Adipocyte (in vitro differentiated cells): ENCODE data around the gene NR4A1.

Source experiments
- DNase-seq: peaks from one replicate; pipeline ENCODE4 v3.0.0-alpha.2; 2015; ENCODE audit warnings: low read depth
- H3K27me3 ChIP-seq: replicated peaks from 2 replicates; pipeline ENCODE4 v1.7.0; 2013; ENCODE audit warnings: mild to moderate bottlenecking, low read length, moderate library complexity; ENCODE audit not compliant: control insufficient read depth, insufficient read depth
- H3K36me3 ChIP-seq: 2 replicates; pipeline ENCODE4 v1.7.0; 2013; ENCODE audit warnings: low read length, mild to moderate bottlenecking, moderate library complexity; ENCODE audit not compliant: control insufficient read depth, insufficient read depth, severe bottlenecking
- H3K4me1 ChIP-seq: 2 replicates; pipeline ENCODE4 v1.7.0; 2013; ENCODE audit warnings: mild to moderate bottlenecking, low read length, moderate library complexity; ENCODE audit not compliant: control insufficient read depth, insufficient read depth
- H3K4me3 ChIP-seq: 2 replicates; pipeline ENCODE4 v1.7.0; 2013; ENCODE audit warnings: mild to moderate bottlenecking, low read length, moderate library complexity
- H3K9ac ChIP-seq: 2 replicates; pipeline ENCODE4 v1.7.0; 2013; ENCODE audit warnings: mild to moderate bottlenecking, low read length, moderate library complexity
- H3K9me3 ChIP-seq: 2 replicates; pipeline ENCODE4 v1.7.0; 2013; ENCODE audit warnings: mild to moderate bottlenecking, low read length, moderate library complexity; ENCODE audit not compliant: control insufficient read depth

The NR4A1 gene

DNA sequence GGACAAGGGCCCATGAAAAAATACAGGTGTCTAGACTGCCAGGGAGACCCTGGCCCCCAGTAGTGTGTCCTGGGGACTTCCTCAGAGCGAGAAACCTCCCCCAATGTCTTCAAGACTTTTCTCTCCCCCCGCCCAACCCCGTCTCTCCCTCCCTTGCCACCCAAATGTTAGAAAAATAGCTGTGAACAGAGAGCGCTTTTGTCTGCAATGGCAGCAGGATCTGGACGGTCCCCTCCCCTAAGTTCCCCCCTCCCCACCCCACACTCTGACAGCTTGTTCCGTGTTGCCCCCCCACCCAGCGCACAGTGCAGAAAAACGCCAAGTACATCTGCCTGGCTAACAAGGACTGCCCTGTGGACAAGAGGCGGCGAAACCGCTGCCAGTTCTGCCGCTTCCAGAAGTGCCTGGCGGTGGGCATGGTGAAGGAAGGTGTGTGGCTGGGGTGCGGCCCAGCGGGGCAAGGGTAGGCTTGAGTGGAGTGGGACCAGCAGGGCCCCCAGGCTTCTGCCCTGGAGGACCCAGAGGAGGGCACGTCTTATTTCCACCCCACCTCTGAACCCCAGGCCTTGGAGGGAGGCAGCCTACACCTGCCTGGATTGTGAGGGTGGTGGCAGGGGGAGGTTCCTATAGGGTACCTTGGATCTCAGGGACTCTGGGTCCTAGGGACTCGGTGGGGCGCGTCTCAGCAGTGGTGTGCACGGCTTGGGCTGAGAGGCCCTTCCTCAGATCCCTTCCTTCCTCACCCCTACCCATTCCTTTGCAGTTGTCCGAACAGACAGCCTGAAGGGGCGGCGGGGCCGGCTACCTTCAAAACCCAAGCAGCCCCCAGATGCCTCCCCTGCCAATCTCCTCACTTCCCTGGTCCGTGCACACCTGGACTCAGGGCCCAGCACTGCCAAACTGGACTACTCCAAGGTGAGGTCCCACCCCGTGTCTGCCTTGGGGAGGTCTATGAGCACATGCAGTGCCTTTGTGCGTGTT lies 4.8 kb downstream of the NR4A1 start:
- Histone ChIP-seq H3K9me3 (no peaks in the 10 kb centered on the region), H3K36me3 (no peaks in the 10 kb centered on the region), H3K9ac (no peak overlapping the region), H3K4me3 (no peak overlapping the region), H3K27me3 (no peaks in the 10 kb centered on the region), H3K4me1 (peaks cover 15% of the 10 kb centered on the region)
- DNase-seq, result no peak

DNA sequence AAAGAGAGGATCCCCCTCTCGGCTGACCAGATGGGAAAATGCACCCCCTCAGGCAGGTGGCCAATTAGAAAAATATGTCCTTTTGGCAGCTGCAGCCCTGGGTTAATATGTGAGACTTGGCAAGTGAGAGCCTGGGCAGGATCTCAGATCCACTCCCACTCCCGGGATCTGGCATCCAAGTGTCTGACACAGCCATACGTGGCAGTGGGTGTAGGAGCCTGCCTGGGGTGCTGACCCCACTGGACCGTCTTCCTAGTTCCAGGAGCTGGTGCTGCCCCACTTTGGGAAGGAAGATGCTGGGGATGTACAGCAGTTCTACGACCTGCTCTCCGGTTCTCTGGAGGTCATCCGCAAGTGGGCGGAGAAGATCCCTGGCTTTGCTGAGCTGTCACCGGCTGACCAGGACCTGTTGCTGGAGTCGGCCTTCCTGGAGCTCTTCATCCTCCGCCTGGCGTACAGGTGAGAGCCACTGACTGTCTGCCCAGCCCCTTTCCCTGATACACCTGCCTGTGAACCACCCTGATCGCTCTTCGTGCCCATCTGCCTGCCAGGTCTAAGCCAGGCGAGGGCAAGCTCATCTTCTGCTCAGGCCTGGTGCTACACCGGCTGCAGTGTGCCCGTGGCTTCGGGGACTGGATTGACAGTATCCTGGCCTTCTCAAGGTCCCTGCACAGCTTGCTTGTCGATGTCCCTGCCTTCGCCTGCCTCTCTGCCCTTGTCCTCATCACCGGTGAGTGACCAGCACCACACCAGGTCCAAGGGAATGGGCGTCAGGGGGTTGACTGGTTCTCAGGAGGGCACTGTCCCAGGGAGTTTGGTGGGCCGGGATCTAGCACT lies 5.8 kb downstream of the NR4A1 start:
- Histone ChIP-seq H3K36me3 (no peaks in the 10 kb centered on the region), H3K9me3 (no peaks in the 10 kb centered on the region), H3K27me3 (no peaks in the 10 kb centered on the region), H3K4me3 (no peak overlapping the region), H3K9ac (no peak overlapping the region), H3K4me1 (peaks cover 9% of the 10 kb centered on the region)
- no peak for DNase-seq

DNA sequence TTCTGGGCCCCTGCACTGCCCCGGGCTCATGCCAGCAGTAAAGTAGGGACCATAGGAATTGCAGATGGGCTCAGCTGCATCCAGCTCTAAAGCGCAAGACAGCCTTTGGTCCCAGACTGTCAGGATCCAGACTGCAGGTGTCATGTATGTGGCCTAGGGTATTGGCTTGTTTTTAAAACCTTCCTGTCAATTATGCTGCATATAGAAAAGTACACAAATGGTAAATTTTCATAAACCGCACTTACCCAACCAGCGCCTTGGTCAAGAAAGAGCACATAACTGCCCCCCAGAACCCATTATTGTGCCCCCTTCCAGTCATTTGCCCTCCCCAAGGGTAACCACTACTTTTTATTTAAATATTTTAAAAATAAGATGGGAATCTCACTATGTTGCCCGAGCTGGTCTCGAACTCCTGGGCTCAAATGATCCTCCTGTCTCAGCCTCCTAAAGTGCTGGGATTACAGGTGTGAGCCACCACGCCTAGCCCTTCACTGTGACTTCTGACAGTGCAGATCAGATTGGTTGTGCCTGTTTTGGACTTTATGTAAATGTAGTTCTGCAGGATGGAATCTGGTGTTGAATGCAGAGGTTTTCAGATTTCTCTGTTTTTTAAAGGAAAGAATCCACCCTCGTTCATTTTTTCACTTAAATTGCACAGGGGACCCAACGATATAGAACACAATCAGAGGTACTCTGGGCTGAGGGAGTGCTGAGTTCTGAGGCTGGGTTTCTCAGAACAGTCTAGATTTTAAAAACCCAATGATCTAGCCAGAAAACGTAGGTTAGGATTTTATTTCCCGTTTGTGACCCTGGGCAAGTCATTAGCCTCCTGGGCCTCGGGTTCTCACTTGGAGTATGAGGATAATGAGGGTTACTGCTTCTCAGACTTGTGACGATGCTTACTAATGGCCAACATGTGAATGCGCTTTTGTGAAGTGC lies 6.7 kb downstream of the NR4A1 start:
- no peaks in the 10 kb centered on the region for H3K36me3 ChIP-seq
- no peaks in the 10 kb centered on the region for H3K9me3 ChIP-seq
- H3K9ac ChIP-seq, result no peak overlapping the region
- DNase-seq, result no peak
- H3K27me3 ChIP-seq, result no peaks in the 10 kb centered on the region
- peaks cover 6% of the 10 kb centered on the region for H3K4me1 ChIP-seq
- H3K4me3 ChIP-seq, result no peak overlapping the region

DNA sequence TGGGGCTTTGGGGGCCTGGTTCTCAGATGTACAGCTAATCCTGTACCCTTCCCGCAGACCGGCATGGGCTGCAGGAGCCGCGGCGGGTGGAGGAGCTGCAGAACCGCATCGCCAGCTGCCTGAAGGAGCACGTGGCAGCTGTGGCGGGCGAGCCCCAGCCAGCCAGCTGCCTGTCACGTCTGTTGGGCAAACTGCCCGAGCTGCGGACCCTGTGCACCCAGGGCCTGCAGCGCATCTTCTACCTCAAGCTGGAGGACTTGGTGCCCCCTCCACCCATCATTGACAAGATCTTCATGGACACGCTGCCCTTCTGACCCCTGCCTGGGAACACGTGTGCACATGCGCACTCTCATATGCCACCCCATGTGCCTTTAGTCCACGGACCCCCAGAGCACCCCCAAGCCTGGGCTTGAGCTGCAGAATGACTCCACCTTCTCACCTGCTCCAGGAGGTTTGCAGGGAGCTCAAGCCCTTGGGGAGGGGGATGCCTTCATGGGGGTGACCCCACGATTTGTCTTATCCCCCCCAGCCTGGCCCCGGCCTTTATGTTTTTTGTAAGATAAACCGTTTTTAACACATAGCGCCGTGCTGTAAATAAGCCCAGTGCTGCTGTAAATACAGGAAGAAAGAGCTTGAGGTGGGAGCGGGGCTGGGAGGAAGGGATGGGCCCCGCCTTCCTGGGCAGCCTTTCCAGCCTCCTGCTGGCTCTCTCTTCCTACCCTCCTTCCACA lies 7.6 kb downstream of the NR4A1 start:
- Histone ChIP-seq H3K4me1 (peaks cover 6% of the 10 kb centered on the region), H3K4me3 (no peak overlapping the region), H3K27me3 (no peaks in the 10 kb centered on the region), H3K9ac (no peak overlapping the region), H3K36me3 (no peaks in the 10 kb centered on the region), H3K9me3 (no peaks in the 10 kb centered on the region)
- DNase-seq, result no peak

DNA sequence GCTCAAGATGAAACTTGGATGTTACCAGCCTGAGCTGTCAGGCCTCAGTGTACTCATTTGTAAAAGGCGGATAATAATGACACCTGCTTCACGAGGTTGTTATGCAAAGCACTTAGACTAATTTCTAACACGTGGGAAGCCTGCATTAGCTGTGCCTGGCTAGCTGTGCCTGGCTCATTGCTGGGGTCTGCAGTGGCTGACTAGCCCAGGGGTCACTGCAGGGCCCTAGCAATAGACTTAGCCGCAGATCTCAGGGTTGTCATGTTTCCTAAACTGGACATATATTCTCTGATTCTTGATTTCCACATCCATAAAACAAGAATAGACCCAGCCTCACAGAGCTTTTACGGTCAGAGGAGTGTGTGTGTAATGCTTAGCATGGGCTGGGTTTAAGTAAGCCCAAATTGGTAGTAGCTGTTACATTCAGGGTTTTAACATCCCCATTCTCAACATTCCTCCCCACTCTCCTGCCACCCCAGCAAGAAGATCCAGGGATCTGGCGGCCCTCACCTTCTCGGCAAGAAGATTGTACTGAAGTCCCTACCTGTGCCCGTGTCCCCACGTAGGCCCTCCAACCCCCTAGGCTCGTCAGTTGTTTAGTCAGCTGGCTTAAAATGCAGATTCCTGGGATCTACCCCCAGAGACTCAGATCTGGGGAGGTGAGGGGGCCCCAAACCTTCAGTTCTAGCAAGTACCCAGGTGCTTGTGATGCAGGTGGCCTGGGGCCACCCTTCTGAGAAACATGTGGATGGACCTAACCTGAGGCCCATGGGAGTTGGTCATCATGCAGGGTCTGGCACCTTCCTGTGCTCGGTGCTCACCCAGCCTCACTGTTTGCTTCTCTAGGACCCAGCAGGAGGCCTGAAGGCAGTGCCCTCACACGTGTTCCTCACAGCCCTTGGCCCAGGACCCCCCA lies 8.6 kb downstream of the NR4A1 start:
- Histone ChIP-seq H3K27me3 (no peaks in the 10 kb centered on the region), H3K9me3 (no peaks in the 10 kb centered on the region), H3K9ac (no peak overlapping the region), H3K4me3 (no peak overlapping the region), H3K36me3 (no peaks in the 10 kb centered on the region), H3K4me1 (peaks cover 6% of the 10 kb centered on the region)
- no peak for DNase-seq

DNA sequence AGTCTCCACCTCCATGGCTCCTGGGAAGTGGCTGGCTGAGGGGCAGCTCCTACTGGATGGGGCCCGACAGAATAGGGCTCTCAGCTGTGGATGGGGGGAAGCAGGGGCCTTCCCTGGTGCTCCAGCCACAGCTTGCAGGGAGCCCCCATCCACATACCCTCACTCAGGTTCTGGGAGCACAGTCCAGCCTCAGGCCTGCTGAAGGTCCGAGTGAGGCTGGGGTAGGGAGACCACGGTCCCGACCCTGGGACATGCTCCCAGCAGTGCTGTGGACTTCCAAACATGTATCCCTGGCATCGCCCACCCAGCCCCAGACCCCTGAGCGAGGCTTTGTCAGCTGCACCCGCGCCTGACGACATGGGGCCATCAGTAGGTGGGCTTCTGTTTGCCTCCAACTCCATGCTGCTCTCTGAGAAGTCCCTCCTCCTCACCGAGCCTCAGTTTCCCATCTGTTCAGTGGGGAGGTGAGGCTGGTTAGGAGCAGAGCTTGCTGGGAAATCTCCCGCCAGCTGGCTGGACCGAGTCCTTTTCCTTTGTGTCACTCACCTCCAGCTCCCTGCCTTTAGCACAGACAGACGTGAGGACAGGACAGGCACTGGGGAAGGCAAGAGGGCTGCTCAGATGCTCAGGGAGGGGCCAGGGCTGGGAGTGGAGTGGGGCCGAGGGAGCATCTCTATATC lies 9.4 kb downstream of the NR4A1 start:
- DNase-seq, result no peak
- Histone ChIP-seq H3K9ac (no peak overlapping the region), H3K4me1 (peaks cover 6% of the 10 kb centered on the region), H3K36me3 (no peaks in the 10 kb centered on the region), H3K4me3 (no peak overlapping the region), H3K9me3 (no peaks in the 10 kb centered on the region), H3K27me3 (no peaks in the 10 kb centered on the region)

DNA sequence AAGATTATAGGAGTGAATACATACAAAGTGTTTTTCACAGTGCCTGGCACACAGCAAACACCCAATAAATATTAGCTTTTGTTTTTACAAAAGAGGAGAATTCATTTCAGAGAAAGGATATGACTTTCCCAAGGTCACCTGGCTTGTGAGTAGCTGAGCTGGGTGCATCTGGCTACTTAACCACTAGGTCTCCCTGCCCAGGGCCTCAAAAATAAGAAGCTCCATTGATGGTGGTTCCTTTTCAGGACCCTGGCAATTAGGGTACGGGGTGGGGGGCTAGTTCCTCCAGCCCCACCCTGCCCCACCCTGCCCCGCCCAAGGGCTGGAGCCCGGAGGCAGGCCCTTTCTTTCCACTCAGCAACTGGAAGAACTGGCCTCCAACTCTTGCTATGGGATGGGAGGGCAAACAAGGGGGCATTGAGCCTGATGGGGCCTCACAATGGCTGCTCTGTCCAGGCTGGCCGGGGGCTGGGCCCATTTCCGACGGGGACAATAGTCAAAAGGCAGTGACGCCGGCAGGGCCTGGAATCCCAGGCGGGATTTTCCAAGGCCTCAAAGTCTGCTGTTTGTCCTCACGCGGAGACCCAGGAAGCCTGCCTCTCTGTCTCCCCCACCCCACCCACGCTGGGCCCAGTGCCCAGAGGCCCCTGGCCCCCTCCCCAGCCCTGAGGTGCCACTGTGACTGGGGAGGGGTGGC lies 10.4 kb downstream of the NR4A1 start:
- no peak for DNase-seq
- H3K36me3 ChIP-seq, result no peaks in the 10 kb centered on the region

DNA sequence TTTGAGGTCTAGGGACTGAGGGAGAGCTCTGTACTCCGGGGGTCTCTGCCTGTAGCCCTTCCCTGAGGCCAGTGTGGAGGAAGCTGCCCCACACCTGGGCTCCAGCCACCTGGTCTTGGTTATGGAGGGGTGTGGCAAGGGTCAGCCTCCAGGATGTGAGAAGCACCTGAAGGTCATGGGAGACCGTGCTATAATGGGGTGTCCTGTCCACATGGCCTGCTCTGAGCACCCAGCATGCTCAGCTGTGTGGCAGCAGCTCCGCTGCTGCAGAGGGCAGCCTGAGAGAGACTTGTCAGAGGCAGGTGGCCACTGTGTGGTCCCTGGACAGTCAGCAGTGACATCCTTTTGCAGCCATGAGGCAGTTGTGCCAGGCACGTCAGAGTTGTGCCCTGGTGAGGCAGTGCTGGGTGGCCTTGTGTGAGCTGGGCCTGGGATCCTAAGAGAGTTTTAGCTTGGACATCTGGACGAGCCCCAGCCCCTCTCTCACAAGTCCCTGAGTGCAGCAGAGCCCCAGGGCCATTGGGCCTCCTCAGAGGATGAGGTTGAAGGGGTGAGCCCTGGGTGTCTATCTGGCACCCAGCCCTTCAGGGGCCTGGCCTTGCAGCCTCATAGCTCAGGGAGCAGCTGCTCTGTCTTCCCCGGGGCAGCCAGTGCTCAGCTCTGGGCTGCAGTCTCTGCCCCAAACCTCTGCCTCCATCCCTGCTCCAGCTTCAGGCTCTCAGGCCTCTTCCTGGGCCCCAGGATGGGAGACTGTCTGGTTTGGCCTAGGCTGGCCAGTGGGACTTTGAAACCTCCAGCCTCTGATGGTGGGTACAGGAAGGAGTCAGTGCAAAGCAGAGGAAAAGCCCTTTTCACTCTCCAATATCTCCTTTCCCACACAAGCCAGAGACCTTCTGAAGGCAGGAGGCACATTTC lies 11.2 kb downstream of the NR4A1 start:
- Histone ChIP-seq H3K36me3 (no peaks in the 10 kb centered on the region), H3K4me1 (no peaks in the 10 kb centered on the region), H3K27me3 (no peaks in the 10 kb centered on the region), H3K4me3 (no peak overlapping the region), H3K9ac (no peak overlapping the region), H3K9me3 (no peaks in the 10 kb centered on the region)
- DNase-seq, result no peak

More for the DNA sequence above, 10.4 kb downstream of the NR4A1 start:
- Histone ChIP-seq H3K4me3 (no peak overlapping the region), H3K4me1 (peaks cover 3% of the 10 kb centered on the region), H3K9ac (no peak overlapping the region), H3K9me3 (no peaks in the 10 kb centered on the region), H3K27me3 (no peaks in the 10 kb centered on the region)
